Loucy (cell line): ENCODE measurements around the gene UGT1A9.
"Not testable (repeated sequence)": the region's sequence is repeated elsewhere in the genome, so short reads cannot be mapped to it uniquely, and the experiment has no call there.

Experiments
- EZH2phosphoT487 ChIP-seq: fragments of 200-600 bp; IDR thresholded peaks from 2 replicates; pipeline ENCODE4 v1.6.1; 2018; ENCODE audit warnings: antibody characterized with exemption, mild to moderate bottlenecking, moderate library complexity, borderline replicate concordance
- TF ChIP-seq, protein P1 (sequence below): fragments of 200-600 bp; sonication (generic); conservative IDR thresholded peaks from 2 replicates; pipeline ENCODE4 v1.5.1; 2014; ENCODE audit warnings: mild to moderate bottlenecking, antibody characterized with exemption, low read length

DNA sequence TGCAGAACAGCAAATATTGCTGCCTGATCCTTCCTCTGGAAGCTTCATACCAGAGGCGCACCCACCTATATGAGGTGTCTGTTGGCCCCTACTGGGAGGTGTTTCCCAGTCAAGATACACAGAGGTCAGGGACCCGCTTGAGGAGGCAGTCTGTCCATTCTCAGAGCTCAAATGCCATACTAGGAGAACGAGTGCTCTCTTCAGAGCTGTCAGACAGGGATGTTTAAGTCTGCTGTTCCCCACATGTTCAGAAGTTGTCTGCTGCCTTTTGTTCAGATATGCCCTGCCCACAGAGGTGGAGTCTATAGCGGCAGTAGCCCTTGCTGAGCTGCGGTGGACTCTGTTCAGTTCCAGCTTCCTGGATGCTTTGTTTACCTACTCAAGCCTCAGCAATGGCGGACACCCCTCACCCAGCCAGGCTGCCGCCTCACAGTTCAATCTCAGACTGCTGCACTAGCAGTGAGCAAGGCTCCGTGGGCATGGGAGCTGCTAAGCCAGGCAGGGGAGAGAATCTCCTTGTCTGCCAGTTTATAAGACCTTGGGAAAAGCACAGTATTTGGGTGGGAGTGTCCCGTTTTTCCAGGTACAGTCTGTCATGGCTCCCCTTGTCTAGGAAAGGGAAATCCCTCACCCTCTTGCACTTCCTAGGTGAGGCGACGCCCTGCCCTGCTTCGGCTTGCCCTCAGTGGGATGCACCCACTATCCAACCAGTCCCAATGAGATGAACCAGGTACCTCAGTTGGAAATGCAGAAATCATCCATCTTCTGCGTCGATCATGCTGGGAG, 65.4 kb downstream of the UGT1A9 start:
- TF ChIP-seq EZH2phosphoT487, result not testable (repeated sequence)
- TF ChIP-seq, protein P1, sequence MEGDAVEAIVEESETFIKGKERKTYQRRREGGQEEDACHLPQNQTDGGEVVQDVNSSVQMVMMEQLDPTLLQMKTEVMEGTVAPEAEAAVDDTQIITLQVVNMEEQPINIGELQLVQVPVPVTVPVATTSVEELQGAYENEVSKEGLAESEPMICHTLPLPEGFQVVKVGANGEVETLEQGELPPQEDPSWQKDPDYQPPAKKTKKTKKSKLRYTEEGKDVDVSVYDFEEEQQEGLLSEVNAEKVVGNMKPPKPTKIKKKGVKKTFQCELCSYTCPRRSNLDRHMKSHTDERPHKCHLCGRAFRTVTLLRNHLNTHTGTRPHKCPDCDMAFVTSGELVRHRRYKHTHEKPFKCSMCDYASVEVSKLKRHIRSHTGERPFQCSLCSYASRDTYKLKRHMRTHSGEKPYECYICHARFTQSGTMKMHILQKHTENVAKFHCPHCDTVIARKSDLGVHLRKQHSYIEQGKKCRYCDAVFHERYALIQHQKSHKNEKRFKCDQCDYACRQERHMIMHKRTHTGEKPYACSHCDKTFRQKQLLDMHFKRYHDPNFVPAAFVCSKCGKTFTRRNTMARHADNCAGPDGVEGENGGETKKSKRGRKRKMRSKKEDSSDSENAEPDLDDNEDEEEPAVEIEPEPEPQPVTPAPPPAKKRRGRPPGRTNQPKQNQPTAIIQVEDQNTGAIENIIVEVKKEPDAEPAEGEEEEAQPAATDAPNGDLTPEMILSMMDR, result not testable (repeated sequence)
